DOHH2 (cell line): ENCODE measurements around the gene ADSL.

ENCODE experiments used
- EZH2phosphoT487 ChIP-seq: fragments of 200-600 bp; sonication (generic); IDR thresholded peaks from 2 replicates; pipeline ENCODE4 v1.6.1; 2017; ENCODE audit warnings: borderline replicate concordance, mild to moderate bottlenecking, antibody characterized with exemption, low read length, moderate library complexity, mixed read lengths
- TF ChIP-seq, protein P1 (sequence below): fragments of 200-600 bp; sonication (generic); IDR thresholded peaks from one replicate; pipeline ENCODE4 v1.5.1; 2014; ENCODE audit warnings: antibody characterized with exemption, mild to moderate bottlenecking, low read depth, low read length; ENCODE audit not compliant: poor library complexity, severe bottlenecking

DNA sequence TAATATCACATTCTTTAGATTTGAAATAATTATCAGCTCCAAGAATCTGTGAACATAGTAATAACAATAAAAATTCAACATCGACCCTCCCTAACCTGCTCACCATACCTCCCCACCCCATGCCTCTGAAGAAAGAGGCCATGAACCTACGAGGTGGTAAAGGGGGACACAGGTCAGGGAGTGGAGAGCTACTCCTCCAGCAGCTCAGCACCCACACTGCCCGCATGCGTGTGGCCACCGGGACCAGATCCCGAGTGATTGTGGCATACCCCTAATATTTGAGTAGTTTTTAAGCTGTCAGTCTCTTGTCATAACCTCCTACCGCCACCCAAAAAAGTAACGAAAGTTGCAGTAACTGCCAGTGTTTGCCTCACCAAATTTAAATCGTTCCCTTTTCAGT, 16.8 kb upstream of the ADSL start:
- TF ChIP-seq, protein P1, sequence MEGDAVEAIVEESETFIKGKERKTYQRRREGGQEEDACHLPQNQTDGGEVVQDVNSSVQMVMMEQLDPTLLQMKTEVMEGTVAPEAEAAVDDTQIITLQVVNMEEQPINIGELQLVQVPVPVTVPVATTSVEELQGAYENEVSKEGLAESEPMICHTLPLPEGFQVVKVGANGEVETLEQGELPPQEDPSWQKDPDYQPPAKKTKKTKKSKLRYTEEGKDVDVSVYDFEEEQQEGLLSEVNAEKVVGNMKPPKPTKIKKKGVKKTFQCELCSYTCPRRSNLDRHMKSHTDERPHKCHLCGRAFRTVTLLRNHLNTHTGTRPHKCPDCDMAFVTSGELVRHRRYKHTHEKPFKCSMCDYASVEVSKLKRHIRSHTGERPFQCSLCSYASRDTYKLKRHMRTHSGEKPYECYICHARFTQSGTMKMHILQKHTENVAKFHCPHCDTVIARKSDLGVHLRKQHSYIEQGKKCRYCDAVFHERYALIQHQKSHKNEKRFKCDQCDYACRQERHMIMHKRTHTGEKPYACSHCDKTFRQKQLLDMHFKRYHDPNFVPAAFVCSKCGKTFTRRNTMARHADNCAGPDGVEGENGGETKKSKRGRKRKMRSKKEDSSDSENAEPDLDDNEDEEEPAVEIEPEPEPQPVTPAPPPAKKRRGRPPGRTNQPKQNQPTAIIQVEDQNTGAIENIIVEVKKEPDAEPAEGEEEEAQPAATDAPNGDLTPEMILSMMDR = no peak
- TF ChIP-seq EZH2phosphoT487 = no peak
